IgD-negative memory B cell (primary cell): ENCODE measurements around the gene ZNF20. TPM values are rescaled to one million over a fixed set of nuclear protein-coding genes. Genes with fewer than 3 reads are reported as not detected.

ENCODE experiments used
- H3K27ac Mint-ChIP-seq, 3 donors: one replicate each; pipeline ENCODE4 v1.8.0; 2020 to 2022; ENCODE audit warnings: mild to moderate bottlenecking in 3 of 3, mixed read lengths in 3 of 3, moderate library complexity in 1 of 3
- H3K27me3 Mint-ChIP-seq: one replicate; pipeline ENCODE4 v1.8.0; 2021; ENCODE audit warnings: mixed read lengths
- H3K36me3 Mint-ChIP-seq: one replicate; pipeline ENCODE4 v1.8.0; 2020; ENCODE audit warnings: mild to moderate bottlenecking, mixed read lengths
- H3K4me1 Mint-ChIP-seq, 3 donors: one replicate each; pipeline ENCODE4 v1.8.0; 2020 to 2022; ENCODE audit warnings: mixed read lengths in 3 of 3, mild to moderate bottlenecking in 1 of 3
- H3K4me3 Mint-ChIP-seq, 4 donors: one replicate each; pipeline ENCODE4 v1.8.0; 2020 to 2022; ENCODE audit warnings: mild to moderate bottlenecking in 4 of 4, mixed read lengths in 4 of 4, moderate library complexity in 3 of 4
- H3K9me3 Mint-ChIP-seq, 3 donors: one replicate each; pipeline ENCODE4 v1.8.0; 2020 to 2021; ENCODE audit warnings: mixed read lengths in 3 of 3, mild to moderate bottlenecking in 1 of 3
- polyA plus RNA-seq: library from polyadenylated mRNA; unstranded; fragments of 300-500 nt; fragmentation: Illumina TruSeq; gene quantifications from one replicate; pipeline ENCODE4 v1.2.3, GENCODE V29; 2021

Gene ZNF20
- 1.9 TPM for polyA plus RNA-seq

GRCh38 chr19:12139885-12140544, at the start of gene ZNF20:
Gene ZNF20, minus strand, starts transcription at chr19:12140350. Its CDS starts 168 bp downstream, at chr19:12140182.
- peaks cover 29 to 30% (median 29%) of the 10 kb centered on the region in 3 donors for H3K4me1 Mint-ChIP-seq
- H3K9me3 Mint-ChIP-seq: peaks cover 0 to under 1% (median 0%) of the 10 kb centered on the region in 3 donors
- H3K27ac Mint-ChIP-seq: peak within 1 kb of the TSS; percentile 80 to 98 (median 89)
- H3K27me3 Mint-ChIP-seq: no peaks in the 10 kb centered on the region
- peaks cover 4% of the 10 kb centered on the region for H3K36me3 Mint-ChIP-seq
- peak within 1 kb of the TSS; percentile 89 to 99 (median 96) for H3K4me3 Mint-ChIP-seq

GRCh38 chr19:12187625-12188024, 47.5 kb upstream of the ZNF20 start:
- H3K4me3 Mint-ChIP-seq: no peak overlapping the region
- peaks cover 59% of the 10 kb centered on the region for H3K36me3 Mint-ChIP-seq
- no peaks in the 10 kb centered on the region for H3K4me1 Mint-ChIP-seq
- H3K27ac Mint-ChIP-seq: no peak overlapping the region
- no peaks in the 10 kb centered on the region for H3K27me3 Mint-ChIP-seq
- peaks cover 19 to 70% (median 36%) of the 10 kb centered on the region in 3 donors for H3K9me3 Mint-ChIP-seq

- H3K9me3 Mint-ChIP-seq: peaks cover 1 to 34% (median 9%) of the 10 kb centered on the region in 3 donors
- no peak overlapping the region for H3K4me3 Mint-ChIP-seq
- H3K4me1 Mint-ChIP-seq: peaks cover 10 to 14% (median 12%) of the 10 kb centered on the region in 3 donors
- no peaks in the 10 kb centered on the region for H3K27me3 Mint-ChIP-seq
- peaks cover 45% of the 10 kb centered on the region for H3K36me3 Mint-ChIP-seq
- no peak overlapping the region for H3K27ac Mint-ChIP-seq
Observed at GRCh38 chr19:12180377-12180776, 40.2 kb upstream of the ZNF20 start.

- Mint-ChIP-seq H3K27ac (peak overlapping the region in 2 of 3 donors; percentile 32 to 38), H3K9me3 (no peaks in the 10 kb centered on the region), H3K36me3 (peaks cover 6% of the 10 kb centered on the region), H3K27me3 (no peaks in the 10 kb centered on the region), H3K4me3 (peak overlapping the region in 1 of 4 donors; percentile 81), H3K4me1 (peaks cover 34 to 45% (median 39%) of the 10 kb centered on the region in 3 donors)
Observed at GRCh38 chr19:12166626-12167025, 26.5 kb upstream of the ZNF20 start.

GRCh38 chr19:12163826-12164225, 23.7 kb upstream of the ZNF20 start:
- Mint-ChIP-seq H3K4me3 (peak overlapping the region; percentile 91 to 99 (median 98)), H3K36me3 (peaks cover 4% of the 10 kb centered on the region), H3K9me3 (no peaks in the 10 kb centered on the region), H3K27me3 (no peaks in the 10 kb centered on the region), H3K4me1 (peaks cover 28 to 39% (median 39%) of the 10 kb centered on the region in 3 donors), H3K27ac (peak overlapping the region; percentile 89 to 99 (median 98))

GRCh38 chr19:12162882-12163806, 23.0 kb upstream of the ZNF20 start, which contains the start of gene ZNF136:
Gene ZNF136, plus strand, starts transcription at chr19:12163096. Its CDS starts 108 bp downstream, at chr19:12163204.
- Mint-ChIP-seq H3K4me3 (peak within 1 kb of the TSS; percentile 91 to 99 (median 98)), H3K4me1 (peaks cover 28 to 39% (median 39%) of the 10 kb centered on the region in 3 donors), H3K9me3 (no peaks in the 10 kb centered on the region), H3K27me3 (no peaks in the 10 kb centered on the region), H3K27ac (peak within 1 kb of the TSS; percentile 89 to 99 (median 98)), H3K36me3 (peaks cover 2% of the 10 kb centered on the region)

GRCh38 chr19:12162513-12162881, 22.3 kb upstream of the ZNF20 start:
- Mint-ChIP-seq H3K4me3 (peak overlapping the region; percentile 91 to 99 (median 98)), H3K4me1 (peaks cover 28 to 39% (median 36%) of the 10 kb centered on the region in 3 donors), H3K27ac (peak overlapping the region; percentile 89 to 99 (median 98)), H3K36me3 (peaks cover 2% of the 10 kb centered on the region), H3K27me3 (no peaks in the 10 kb centered on the region), H3K9me3 (no peaks in the 10 kb centered on the region)

- Mint-ChIP-seq H3K4me1 (peaks cover 23 to 28% (median 26%) of the 10 kb centered on the region in 3 donors), H3K27me3 (no peaks in the 10 kb centered on the region), H3K9me3 (no peaks in the 10 kb centered on the region), H3K27ac (peak overlapping the region in 1 of 3 donors; percentile 65), H3K36me3 (peaks cover 2% of the 10 kb centered on the region), H3K4me3 (peak overlapping the region in 2 of 4 donors; percentile 17 to 35)
Observed at GRCh38 chr19:12159773-12160414, 19.7 kb upstream of the ZNF20 start.

- peak within 1 kb of the TSS; percentile 92 to 98 (median 96) for H3K4me3 Mint-ChIP-seq
- H3K9me3 Mint-ChIP-seq: no peaks in the 10 kb centered on the region
- peak within 1 kb of the TSS in 2 of 3 donors; percentile 50 to 53 for H3K27ac Mint-ChIP-seq
- no peaks in the 10 kb centered on the region for H3K27me3 Mint-ChIP-seq
- peaks cover 11 to 15% (median 14%) of the 10 kb centered on the region in 3 donors for H3K4me1 Mint-ChIP-seq
- peaks cover 3% of the 10 kb centered on the region for H3K36me3 Mint-ChIP-seq
Observed at GRCh38 chr19:12156223-12157058, 16.3 kb upstream of the ZNF20 start, which contains the start of gene ZNF625. Gene ZNF625, minus strand, starts transcription at chr19:12156734. Its CDS starts 176 bp downstream, at chr19:12156558.

GRCh38 chr19:12155324-12155860, 15.2 kb upstream of the ZNF20 start:
- Mint-ChIP-seq H3K4me1 (peaks cover 11 to 15% (median 14%) of the 10 kb centered on the region in 3 donors), H3K9me3 (peaks cover 0 to 3% (median 2%) of the 10 kb centered on the region in 3 donors), H3K36me3 (peaks cover 3% of the 10 kb centered on the region), H3K27ac (no peak overlapping the region), H3K27me3 (no peaks in the 10 kb centered on the region), H3K4me3 (peak overlapping the region; percentile 92 to 98 (median 96))

- Mint-ChIP-seq H3K27me3 (no peaks in the 10 kb centered on the region), H3K27ac (peak overlapping the region in 1 of 3 donors; percentile 47), H3K36me3 (peaks cover 17% of the 10 kb centered on the region), H3K4me1 (peaks cover 10 to 11% (median 11%) of the 10 kb centered on the region in 3 donors), H3K4me3 (no peak overlapping the region), H3K9me3 (peaks cover 0 to 24% (median 7%) of the 10 kb centered on the region in 3 donors)
Observed at GRCh38 chr19:12145348-12145747, 5.2 kb upstream of the ZNF20 start.

GRCh38 chr19:12141405-12141736, 1.2 kb upstream of the ZNF20 start:
- peaks cover 11% of the 10 kb centered on the region for H3K36me3 Mint-ChIP-seq
- H3K4me3 Mint-ChIP-seq: peak overlapping the region in 3 of 4 donors; percentile 89 to 99 (median 94)
- peaks cover 29 to 30% (median 29%) of the 10 kb centered on the region in 3 donors for H3K4me1 Mint-ChIP-seq
- H3K27ac Mint-ChIP-seq: no peak overlapping the region
- peaks cover 0 to 13% (median 6%) of the 10 kb centered on the region in 3 donors for H3K9me3 Mint-ChIP-seq
- no peaks in the 10 kb centered on the region for H3K27me3 Mint-ChIP-seq

- Mint-ChIP-seq H3K27ac (peak overlapping the region; percentile 80 to 98 (median 89)), H3K36me3 (peaks cover 5% of the 10 kb centered on the region), H3K27me3 (no peaks in the 10 kb centered on the region)
Observed at GRCh38 chr19:12140545-12141404, 625 bp upstream of the ZNF20 start.

More at GRCh38 chr19:12140545-12141404, 625 bp upstream of the ZNF20 start:
- Mint-ChIP-seq H3K4me3 (peak overlapping the region; percentile 89 to 99 (median 96)), H3K4me1 (peaks cover 29 to 30% (median 29%) of the 10 kb centered on the region in 3 donors), H3K9me3 (peaks cover 0 to 8% (median 6%) of the 10 kb centered on the region in 3 donors)
